NCI-H1436 treated with DMSO at 0.1 percent for 48 hours (cell line): ENCODE measurements around the gene CREB3L1.

Source experiments
- DNase-seq: peaks from one replicate; lab custom pipeline; 2025; lab: John Stamatoyannopoulos, UW

The CREB3L1 gene

DNA sequence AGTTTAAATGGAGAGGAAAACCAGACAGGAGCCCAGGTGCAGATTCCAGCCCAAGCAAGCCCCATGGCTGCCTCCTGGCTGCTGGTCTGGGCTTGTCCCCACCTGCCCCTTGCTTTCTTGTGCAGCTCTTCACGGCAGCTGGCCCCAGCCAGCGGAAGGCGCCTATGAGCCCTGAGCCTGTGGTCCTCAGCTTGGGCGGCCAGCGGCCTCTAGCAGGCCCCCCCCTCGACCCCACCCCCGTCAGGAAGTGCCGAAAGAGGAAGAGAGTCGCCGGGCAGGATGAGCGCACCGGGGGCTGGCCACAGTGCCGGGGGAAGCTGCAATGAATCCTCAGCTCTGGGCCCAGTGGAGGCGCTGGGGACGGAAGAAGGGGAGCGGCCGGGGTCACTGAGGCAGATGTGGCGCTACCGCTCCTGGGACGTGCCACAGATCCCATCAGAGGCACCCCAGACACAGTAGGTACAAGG, 67.7 kb downstream of the CREB3L1 start:
- DNase-seq, result no peak

DNA sequence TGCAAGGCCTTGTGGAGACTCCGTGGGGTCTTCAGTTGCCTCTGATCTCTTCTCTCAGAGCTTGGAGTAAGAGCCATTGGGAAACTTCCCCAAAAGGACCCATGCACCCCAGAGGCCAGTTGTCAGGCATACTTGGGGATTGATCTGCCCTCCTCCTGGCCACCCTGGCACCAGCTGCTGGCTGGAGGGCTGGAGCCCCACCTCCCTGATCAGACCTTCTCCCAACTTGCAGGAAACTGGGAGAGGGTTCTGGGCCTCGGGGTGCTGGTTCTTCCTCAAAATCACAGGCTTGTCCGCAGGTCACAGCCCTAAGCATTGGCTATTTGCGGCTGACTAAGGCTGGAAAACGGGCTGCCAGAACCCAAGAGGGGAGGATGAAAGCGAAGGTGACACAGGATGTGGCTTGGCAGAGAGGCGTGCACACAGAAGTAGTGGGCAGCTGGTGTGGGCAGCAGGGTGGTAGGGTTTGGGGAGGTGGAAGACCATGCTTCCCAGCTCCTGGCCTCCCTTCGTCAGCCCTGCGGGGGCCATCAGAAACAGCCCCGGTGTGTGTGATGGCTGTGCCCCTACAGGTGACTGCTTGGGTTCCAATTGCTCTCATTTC, 68.5 kb downstream of the CREB3L1 start:
- no peak for DNase-seq

DNA sequence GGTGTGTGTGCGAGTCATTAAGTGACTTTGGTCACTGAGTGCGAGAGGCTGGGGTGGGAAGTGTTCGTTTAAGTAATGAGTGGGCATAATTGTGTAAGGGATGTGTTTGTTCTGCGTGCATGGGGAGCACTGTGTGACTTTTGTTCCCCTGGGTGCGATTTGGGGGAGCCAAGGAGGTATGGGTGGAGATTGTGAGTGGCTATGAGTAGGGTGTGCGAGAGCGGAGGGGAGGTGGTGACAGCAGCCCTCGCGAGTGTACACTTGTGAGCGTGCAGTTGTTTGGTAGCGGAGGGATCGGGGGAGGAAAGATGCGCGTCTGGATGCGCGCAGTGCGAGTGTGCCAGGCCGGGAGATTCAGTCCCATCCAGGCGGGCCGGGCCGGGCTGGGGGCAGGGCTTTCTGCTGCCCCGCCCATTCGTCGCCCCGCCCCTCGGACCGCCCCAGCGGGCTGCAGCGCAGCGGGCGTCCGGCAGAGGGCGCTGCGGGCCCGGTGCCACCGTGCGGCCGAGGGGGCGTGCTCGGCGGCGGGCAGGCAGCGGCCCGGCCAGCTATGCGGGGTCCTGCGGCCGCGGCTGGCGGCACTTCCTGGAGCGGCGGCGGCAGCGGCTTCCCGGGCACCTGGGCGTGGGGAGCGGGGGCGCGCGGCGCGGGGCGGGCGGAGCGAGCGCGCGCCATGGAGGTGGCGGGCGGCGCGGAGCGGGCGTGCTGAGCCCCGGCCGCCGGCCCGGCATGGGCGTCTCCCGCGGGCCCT, 69.6 kb downstream of the CREB3L1 start, which contains the start of gene DGKZ:
Gene DGKZ, plus strand, starts transcription at position 578 of the 751 bp plus-strand sequence. CDS start 197 bp downstream, outside the sequence.
- no peak for DNase-seq

DNA sequence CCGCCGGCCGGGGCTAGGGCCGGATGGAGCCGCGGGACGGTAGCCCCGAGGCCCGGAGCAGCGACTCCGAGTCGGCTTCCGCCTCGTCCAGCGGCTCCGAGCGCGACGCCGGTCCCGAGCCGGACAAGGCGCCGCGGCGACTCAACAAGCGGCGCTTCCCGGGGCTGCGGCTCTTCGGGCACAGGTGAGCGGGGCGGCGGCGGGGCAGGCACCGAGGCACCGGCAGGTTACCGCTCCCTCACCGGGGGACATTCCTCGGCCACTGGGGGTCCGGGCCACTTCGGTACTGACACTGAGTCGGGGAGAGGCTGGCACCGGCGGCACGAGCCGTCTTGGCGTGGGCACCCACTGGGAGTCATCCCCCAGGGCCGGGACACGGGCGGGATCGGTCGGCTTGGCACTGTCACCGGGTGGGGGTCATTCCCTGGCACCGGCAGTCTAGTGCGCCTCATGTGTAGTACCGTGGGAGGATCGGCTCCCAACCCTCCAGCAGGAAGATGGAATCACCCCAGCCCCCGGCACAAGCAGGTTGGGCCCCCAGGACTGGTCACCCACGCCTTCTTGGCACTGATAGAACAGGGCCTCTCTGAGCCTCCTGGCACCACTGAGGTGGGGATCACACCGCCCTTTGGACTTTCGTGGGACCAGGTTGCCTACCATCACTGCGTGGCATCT, 70.3 kb downstream of the CREB3L1 start:
- DNase-seq, result no peak

DNA sequence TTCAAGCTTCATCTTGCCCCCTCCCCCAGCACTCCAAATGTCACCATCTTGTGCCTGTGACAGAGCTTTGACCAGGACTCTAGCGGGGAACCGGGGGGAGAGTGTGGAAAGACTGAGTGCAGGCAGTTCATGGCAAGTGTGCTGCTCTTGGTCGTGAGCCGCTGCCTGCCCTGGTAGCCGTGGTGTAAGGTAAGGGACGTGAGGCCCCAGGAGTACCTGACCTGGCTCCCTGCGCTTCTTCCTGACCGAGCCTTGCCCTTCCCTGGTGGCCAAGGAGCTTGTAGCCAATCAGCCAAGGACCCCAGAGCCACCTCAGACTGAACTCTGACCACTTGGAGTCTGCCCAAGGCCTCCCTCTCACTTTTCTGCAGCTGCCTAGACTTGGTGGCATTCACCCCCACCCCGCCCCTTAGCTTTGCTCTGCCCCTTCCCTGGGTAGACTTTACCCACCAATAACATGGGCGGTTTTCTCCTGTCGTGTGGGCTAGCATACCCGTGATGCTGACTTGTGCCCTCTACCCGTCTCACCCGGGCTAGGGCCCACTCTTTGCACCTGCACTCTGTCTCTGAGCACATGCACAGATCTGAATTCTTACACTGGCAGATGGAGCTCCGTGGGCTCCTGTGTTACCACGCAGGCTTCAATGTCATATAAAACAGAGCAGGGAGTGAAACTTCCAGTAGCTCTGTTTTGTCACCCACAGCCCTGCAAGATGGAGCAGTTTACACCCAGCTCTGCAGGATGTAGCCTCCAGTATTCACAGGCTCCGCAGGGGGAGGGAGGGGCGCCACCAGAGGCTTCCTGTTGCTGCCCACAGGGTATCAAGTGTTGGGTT, 71.3 kb downstream of the CREB3L1 start:
- DNase-seq, result no peak

DNA sequence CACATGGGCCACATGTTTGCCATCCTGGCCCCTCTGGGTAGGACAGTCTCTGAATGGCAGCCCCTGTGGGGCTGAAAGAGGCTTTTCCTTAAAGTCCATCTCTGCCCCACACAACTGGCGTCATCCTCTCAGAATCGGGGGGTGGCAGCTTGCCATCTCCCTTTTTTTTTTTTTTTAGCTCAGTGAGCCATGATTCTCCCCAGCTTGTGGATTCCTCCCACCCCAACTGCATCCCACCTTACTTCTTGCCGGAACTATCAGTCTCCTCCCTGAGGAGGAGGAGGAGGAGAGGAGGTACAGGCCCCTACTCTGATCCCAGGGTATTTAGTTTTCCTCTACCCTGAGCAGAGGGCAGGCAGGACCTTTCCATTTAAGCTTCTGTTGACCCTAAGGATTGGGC, 73.2 kb downstream of the CREB3L1 start:
- DNase-seq, result no peak

DNA sequence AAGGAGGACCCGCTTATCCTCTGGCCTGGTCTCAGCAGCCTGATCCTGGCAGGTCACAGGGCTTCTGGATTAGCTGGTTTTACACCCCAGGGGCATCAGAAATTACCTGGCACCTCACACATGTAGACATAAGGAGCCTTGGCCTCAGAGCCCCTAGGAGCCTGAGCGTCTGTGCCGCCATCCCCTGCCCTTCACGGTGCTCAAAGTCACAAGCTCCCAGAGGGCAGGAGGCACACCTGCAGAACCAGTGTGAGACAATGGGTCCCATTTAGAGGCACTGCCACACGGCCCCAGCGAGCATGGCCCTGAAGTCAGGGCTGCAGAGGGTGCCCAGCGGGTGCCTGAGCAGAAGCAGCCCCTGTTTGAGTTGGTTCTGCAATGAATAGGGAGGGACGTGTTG, 73.7 kb downstream of the CREB3L1 start:
- DNase-seq, result no peak

DNA sequence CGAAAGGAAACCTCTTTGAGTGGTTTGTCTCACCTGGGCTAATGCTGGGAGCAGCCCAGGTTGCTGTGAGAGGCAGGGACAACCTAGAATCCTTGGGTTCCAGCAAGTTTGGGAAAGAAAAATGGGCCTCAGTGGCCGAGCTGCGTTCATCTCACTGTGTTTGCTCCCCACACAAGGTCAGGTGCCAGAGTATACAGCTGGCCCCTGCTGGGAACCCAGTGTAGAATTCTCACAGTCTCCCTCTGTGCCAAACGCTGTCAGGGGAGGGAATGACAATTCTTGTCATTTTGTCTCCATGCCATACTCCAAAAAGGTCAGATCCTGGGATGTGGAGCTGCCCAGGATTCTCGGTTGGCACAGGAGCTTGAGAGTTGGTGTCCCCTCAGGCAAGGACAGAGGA, 74.1 kb downstream of the CREB3L1 start:
- DNase-seq, result no peak

DNA sequence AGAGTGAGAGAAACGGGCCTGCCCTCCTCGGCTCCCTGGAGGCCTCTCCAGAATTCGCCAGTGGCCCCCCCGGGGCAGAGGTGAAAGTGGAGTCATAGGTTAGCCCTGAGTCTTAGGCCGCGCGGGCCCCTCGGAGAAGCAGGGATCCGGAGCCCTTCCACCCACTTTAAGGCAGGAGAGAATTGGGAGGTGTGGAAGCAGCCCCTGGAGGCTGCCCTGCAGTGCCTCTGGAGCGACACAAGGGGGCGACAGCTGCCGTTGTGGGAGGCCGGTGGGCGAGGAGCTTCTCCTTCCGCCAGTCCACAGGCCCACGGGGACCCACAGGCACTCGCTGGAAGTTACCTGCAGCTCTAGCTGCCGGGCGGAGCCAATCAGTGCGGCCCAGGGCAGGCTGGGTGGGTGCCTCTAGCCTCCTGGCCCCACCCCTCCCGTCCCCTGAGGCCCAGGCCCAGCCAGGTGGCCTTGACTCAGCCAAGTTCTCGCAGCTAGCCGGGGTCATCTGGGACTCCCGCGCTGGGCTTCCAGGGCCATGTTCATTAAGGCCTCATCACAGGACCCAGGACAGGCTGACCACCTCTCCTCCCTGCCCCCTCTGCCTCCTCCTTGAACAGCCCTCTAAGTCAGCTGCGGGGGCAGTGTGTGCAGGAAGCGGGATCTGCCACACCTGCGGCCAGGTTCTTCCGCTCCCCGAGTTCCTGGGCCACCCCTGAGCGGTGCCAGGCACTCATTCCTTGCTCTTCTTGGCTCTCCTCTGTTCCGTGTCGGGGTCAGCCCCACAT, 74.8 kb downstream of the CREB3L1 start:
- no peak for DNase-seq

DNA sequence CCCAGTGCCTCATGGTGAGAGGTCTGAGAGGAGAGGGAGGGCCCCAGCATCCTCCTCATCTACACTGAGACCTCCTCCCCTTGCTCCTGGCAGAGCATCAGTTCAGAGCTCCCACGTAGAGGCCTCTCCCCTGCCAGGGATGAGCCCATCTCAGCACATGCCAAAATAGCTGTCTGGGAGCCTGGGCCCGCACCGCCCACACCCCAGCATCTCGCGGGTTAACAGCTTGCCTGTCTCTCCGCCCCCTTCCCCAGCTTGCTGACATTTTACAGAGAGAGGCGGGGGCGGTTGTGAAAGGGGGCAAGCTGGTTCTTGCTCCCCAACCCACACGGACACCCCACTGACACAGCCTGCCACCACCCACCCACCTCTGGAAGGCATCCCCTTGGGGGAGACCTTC, 76.2 kb downstream of the CREB3L1 start:
- DNase-seq, result no peak

DNA sequence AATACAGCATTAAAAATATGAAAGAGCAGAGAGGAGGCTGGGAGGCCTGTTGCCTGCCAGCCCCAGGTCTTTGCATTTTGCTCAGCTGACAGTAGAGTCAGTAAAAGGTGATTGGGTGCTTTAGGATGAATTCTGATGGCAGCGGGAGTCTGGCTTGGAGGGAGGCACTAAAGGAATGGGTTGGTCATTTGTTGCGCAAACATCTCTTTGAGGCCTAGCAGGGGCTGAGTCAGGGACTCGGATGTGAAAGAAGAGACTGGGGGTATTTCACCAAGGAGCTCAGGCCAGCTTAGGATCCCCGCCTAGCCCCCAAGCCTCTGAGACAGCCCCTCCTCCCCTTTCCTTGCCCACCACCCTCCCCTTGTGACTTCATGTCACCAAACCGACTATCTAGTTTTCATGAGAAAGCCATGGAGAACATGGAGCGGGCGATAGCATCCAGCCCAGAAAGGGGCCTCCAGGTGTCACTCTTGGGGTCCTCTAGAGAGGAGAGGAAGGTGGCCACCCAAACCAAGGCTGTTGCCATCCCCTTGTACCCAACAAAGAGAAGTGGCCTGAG, 79.5 kb downstream of the CREB3L1 start:
- no peak for DNase-seq

DNA sequence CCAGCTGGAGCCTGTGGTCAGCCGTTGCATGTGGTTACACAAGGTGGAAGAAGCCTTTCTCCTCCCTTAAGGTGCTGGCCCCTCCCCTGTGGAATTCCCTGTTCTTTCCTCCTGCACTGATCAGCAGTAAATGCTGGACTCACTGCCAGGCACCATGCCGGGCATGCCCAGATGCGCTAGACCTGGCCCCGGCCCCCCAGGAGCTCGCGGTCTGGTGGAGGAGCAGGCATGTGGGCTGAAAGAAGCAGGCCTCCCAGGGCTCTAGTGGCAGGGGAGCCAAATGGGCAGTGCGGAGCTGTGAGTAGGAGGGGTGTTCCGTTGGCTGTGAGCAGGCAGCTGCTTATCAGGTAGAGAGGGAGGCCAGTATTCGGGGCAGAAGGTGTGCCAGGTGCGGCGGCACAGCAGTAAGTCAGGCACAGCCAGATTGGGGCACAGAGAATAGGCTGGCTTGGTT, 80.0 kb downstream of the CREB3L1 start:
- DNase-seq, result no peak

DNA sequence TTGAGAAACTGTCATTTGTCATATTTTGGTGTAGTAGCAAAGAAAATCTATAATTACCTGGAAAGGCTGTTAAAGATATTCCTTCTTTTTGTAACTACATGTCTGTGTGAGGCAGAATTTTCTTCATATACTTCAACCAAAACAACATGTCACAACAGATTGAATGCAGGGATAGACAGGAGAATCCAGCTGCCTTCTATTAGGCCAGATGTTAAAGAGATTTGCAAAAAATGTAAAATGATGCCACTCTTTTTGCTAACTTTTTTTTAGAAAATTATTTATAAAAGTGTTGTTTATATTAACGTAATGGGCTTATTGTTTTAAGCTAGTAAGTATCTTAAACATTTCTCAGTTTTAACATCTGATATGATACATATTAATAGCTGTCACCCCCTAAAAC, 82.5 kb downstream of the CREB3L1 start:
- DNase-seq, result no peak

DNA sequence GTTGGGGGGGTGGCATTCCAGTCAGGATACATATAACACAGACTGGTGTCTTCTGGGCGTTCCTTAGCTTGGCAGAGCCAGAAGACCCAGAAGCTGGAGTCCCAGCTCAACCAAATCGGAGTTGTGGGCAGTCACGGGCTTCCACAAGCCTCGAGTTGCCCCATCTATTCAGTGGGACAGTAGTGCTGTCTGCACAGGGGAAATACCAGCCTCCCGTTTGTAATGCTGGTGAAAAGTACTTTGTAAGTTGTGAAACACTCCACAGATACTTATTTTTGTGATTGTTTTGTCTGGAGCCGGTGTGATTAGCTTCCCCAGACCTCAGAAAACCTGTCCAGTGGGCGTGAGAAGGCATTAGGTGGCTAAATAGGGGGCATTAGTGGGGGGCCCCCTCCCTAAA, 83.4 kb downstream of the CREB3L1 start:
- DNase-seq, result no peak

DNA sequence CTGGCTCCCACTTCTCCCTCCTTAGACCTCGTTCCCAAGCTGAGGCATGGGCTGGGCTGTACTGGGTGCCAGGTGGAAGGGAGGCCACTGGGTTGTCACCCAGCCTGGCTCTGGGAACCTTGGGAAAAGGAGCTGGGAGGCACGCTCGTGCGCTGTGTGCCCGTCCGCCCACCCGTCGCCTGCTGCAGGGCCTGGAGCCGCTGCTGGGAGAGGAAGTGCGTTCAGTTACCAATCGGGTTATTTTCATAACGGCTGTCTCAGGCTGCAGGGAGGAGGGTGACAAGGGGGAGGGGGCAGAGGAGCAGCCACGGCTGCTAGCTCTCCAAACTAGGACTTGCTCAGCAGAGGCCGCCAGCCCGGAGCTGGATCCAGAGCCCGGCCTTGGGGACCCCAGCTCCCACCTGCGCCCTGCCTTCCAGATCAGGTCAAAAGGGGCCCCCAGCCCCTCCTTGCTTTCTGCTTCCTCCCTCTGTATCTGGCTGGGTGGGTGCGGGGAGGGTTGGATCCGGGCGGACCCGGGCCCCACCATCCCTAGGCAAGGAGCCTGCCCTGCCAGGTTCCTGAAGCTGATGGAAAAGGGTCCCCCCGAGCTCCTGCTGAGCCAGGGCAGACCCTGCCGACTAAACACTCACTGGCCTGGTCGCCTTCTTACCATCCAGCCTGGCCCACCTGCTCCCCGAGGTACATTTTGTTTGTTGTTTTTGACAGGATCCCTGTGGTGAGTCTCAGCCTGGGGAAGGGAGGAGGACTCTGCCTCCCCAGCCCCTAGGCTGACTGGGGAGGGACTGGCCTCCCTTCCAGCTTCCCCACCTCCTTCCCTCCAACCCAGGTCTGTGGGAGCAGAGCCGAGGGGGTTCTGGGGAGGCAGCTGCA, 84.1 kb downstream of the CREB3L1 start:
- peak; percentile 39 for DNase-seq

DNA sequence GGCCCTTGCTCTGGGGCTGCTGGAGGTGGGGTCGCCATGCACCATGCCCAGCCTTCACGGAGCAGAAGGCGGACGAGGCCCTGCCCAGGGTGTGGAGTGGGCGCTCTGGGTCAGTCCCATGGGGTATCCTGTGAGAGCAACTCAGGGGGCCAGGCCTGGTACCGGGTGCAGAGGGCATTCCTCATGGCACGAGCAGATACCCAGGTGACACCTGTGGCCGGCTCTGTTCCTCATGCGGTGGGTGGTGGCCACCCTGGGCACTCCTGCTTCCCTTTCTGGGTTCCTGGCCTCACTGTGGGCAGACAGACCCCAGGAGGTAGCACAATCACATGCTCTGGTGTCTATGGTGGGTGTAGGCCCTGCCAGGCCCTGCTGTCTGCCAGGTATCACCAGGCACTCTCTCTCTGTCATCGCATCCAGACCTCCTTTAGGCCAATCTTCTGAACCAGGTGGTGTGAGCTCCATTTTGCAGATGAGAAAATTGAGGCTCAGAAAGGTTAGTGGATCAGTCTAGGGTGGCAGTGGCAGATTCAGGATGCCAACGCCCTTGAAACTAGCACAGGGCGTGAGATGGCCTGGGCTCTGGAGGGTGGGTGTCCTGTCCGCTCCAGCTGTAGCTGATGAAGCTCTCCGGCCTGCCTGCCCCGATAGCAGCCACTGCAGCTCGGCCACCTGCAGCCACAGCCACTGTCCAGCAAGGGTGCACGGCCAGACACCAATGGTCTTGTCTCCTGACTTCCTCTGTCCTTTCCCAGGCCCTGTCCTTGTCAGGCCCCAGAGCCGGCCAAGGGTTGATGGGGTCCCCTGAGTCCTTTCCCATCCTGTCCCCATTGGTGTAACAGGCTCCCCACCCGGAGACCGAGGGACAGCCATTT, 84.9 kb downstream of the CREB3L1 start:
- no peak for DNase-seq

DNA sequence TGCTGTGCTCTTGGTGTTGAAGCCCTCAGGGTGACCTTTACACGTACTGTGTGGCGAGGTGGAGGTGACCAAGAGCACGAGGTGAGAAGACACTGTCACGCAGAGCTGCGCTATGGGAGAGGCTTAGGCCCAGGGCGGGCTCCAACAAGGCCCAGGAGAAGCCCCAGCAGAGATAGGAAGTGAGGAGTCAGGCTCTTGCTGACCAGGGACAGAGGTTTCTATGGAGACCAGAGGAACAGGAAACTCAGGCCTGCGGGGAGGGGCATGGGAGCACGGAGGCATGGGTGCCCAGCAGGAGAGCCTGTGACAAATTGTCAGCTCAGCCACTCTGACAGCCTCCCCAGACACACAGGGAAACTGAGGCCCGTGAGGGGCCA, 85.6 kb downstream of the CREB3L1 start:
- no peak for DNase-seq

DNA sequence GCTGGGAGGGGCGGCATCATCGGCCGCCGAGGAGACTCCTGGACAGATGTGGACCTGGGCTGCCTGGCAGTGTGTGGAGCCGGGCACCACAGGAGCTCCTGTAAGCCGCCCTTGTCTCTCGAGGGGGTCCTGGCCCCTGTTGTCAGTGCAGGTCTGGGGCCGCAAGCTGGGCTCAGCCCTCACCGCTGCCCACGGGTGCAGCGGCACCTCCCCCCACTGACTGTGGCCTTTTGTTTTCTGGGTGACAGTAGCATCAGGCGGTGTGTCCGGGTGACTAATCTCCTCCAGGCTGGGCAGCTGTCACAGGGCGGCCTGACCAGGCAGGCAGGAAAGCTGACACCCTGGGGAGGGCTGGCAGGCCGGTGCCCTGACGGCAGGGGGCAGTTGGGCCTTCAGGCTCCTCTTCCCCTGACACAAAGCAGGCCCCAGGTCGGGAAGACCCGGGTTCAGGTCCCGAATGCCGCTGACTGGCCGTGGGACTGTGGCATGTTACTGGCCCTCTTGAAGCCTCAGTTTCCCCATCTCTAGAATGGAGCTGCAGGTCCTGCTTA, 86.1 kb downstream of the CREB3L1 start:
- no peak for DNase-seq

DNA sequence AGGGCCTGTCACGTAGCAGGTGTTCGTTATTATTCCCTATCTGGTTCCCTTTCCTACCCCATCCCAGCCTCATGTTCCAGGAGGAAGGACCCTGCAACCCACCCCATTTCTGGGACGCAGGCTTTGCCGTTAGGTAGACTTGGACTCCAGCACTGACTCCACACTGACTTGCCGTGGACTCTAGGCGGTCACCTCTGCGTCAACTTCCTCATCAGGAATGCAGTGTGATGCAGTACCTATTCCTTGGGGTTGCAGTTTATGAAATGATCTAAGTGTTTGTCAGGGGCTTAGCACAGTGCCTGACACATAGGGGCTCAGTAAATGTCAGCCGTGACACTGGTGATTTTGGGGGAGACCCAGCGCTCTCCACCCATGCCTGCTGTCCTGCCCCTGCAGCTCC, 86.6 kb downstream of the CREB3L1 start:
- DNase-seq, result no peak
